ENCODE measurements around the gene LZTS3.

Gene LZTS3

GRCh38 chr20:3167738-3168078 is 5.6 kb downstream of the LZTS3 start:
- WGBS, 2 experiments: 57 to 59% methylated on average over 25 of the region's 25 CpGs
- Histone ChIP-seq H3K9me3 (ENCODE audit: control insufficient read depth, low read length) (no peaks in the 10 kb centered on the region), H3K27ac (ENCODE audit: insufficient read depth, low read depth, low read length, poor library complexity, severe bottlenecking) (no peak overlapping the region), H3K4me3 (ENCODE audit: insufficient read depth, low read depth, low read length) (no peak overlapping the region), H3K36me3 (ENCODE audit: control insufficient read depth, insufficient read depth, low read length) (no peaks in the 10 kb centered on the region), H3K27me3 (ENCODE audit: control insufficient read depth, insufficient read depth, low read length, poor library complexity, severe bottlenecking) (peaks cover 26% of the 10 kb centered on the region), H3K4me1 (ENCODE audit: control insufficient read depth, insufficient read depth, low read length) (peaks cover 15% of the 10 kb centered on the region)

GRCh38 chr20:3166913-3167342 is 6.4 kb downstream of the LZTS3 start:
- 92 to 93% methylated on average over 16 of the region's 16 CpGs for WGBS, 2 experiments
- peaks cover 7% of the 10 kb centered on the region for H3K4me1 ChIP-seq (ENCODE audit: control insufficient read depth, insufficient read depth, low read length)
- H3K27me3 ChIP-seq (ENCODE audit: control insufficient read depth, insufficient read depth, low read length, poor library complexity, severe bottlenecking): peaks cover 26% of the 10 kb centered on the region
- H3K4me3 ChIP-seq (ENCODE audit: insufficient read depth, low read depth, low read length): no peak overlapping the region
- H3K9me3 ChIP-seq (ENCODE audit: control insufficient read depth, low read length): no peaks in the 10 kb centered on the region
- no peak overlapping the region for H3K27ac ChIP-seq (ENCODE audit: insufficient read depth, low read depth, low read length, poor library complexity, severe bottlenecking)
- no peaks in the 10 kb centered on the region for H3K36me3 ChIP-seq (ENCODE audit: control insufficient read depth, insufficient read depth, low read length)

DNA sequence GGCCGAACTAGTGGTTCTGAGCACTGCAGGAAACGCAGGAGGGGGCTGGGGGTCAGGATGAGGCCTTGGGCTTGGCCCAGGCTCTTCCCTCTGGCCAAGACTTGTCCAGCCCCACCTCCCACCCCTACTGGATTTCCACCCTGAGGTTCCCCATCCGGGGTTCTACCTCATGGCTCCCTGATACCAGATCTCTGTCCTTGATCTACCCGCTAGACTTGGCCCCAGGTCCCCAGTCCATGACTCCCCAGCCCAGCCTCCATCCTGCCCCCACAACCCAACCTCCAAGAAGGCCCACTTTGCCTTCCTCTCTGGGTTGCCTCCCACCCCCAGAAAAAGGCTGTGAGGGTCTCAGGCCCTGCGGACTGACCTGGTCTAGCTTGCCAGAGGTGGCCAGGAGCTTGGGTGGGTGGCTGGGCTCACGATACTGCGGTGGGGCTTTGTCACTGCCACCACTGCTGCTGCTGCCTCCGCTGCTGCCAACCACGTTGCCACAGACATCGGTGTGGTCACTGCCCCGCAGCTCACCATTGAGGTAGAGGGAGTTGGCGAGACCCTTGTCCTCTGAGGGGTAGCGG is 6.9 kb downstream of the LZTS3 start:
- Histone ChIP-seq H3K27ac (ENCODE audit: insufficient read depth, low read depth, low read length, poor library complexity, severe bottlenecking) (no peak overlapping the region), H3K9me3 (ENCODE audit: control insufficient read depth, low read length) (no peaks in the 10 kb centered on the region), H3K36me3 (ENCODE audit: control insufficient read depth, insufficient read depth, low read length) (no peaks in the 10 kb centered on the region), H3K4me1 (ENCODE audit: control insufficient read depth, insufficient read depth, low read length) (peaks cover 2% of the 10 kb centered on the region), H3K27me3 (ENCODE audit: control insufficient read depth, insufficient read depth, low read length, poor library complexity, severe bottlenecking) (peaks cover 26% of the 10 kb centered on the region), H3K4me3 (ENCODE audit: insufficient read depth, low read depth, low read length) (no peak overlapping the region)
- whole genome bisulfite sequencing, 2 experiments: 96% methylated on average over 13 of the region's 13 CpGs

GRCh38 chr20:3165473-3166337 is 7.6 kb downstream of the LZTS3 start:
- Histone ChIP-seq H3K9me3 (ENCODE audit: control insufficient read depth, low read length) (no peaks in the 10 kb centered on the region), H3K4me1 (ENCODE audit: control insufficient read depth, insufficient read depth, low read length) (no peaks in the 10 kb centered on the region), H3K36me3 (ENCODE audit: control insufficient read depth, insufficient read depth, low read length) (no peaks in the 10 kb centered on the region), H3K27ac (ENCODE audit: insufficient read depth, low read depth, low read length, poor library complexity, severe bottlenecking) (no peak overlapping the region), H3K4me3 (ENCODE audit: insufficient read depth, low read depth, low read length) (no peak overlapping the region), H3K27me3 (ENCODE audit: control insufficient read depth, insufficient read depth, low read length, poor library complexity, severe bottlenecking) (peaks cover 26% of the 10 kb centered on the region)
- 94% methylated on average over 45 of the region's 45 CpGs for WGBS, 2 experiments

- no peaks in the 10 kb centered on the region for H3K4me1 ChIP-seq (ENCODE audit: control insufficient read depth, insufficient read depth, low read length)
- no peaks in the 10 kb centered on the region for H3K9me3 ChIP-seq (ENCODE audit: control insufficient read depth, low read length)
- 94 to 95% methylated on average over 41 of the region's 41 CpGs for WGBS, 2 experiments
- H3K4me3 ChIP-seq (ENCODE audit: insufficient read depth, low read depth, low read length): no peak overlapping the region
- no peaks in the 10 kb centered on the region for H3K36me3 ChIP-seq (ENCODE audit: control insufficient read depth, insufficient read depth, low read length)
- no peak overlapping the region for H3K27ac ChIP-seq (ENCODE audit: insufficient read depth, low read depth, low read length, poor library complexity, severe bottlenecking)
- peaks cover 26% of the 10 kb centered on the region for H3K27me3 ChIP-seq (ENCODE audit: control insufficient read depth, insufficient read depth, low read length, poor library complexity, severe bottlenecking)
These were observed 8.5 kb downstream of the LZTS3 start for GRCh38 chr20:3164763-3165410.

- Histone ChIP-seq H3K27me3 (ENCODE audit: control insufficient read depth, insufficient read depth, low read length, poor library complexity, severe bottlenecking) (peaks cover 21% of the 10 kb centered on the region), H3K9me3 (ENCODE audit: control insufficient read depth, low read length) (no peaks in the 10 kb centered on the region), H3K4me1 (ENCODE audit: control insufficient read depth, insufficient read depth, low read length) (no peaks in the 10 kb centered on the region), H3K27ac (ENCODE audit: insufficient read depth, low read depth, low read length, poor library complexity, severe bottlenecking) (no peak overlapping the region), H3K36me3 (ENCODE audit: control insufficient read depth, insufficient read depth, low read length) (no peaks in the 10 kb centered on the region), H3K4me3 (ENCODE audit: insufficient read depth, low read depth, low read length) (no peak overlapping the region)
- 94 to 95% methylated on average over 32 of the region's 32 CpGs for WGBS, 2 experiments
These were observed 9.1 kb downstream of the LZTS3 start for GRCh38 chr20:3164043-3164762.

- H3K36me3 ChIP-seq (ENCODE audit: control insufficient read depth, insufficient read depth, low read length): no peaks in the 10 kb centered on the region
- H3K4me1 ChIP-seq (ENCODE audit: control insufficient read depth, insufficient read depth, low read length): peaks cover 4% of the 10 kb centered on the region
- peaks cover 13% of the 10 kb centered on the region for H3K27me3 ChIP-seq (ENCODE audit: control insufficient read depth, insufficient read depth, low read length, poor library complexity, severe bottlenecking)
- H3K4me3 ChIP-seq (ENCODE audit: insufficient read depth, low read depth, low read length): no peak overlapping the region
- no peaks in the 10 kb centered on the region for H3K9me3 ChIP-seq (ENCODE audit: control insufficient read depth, low read length)
- 94% methylated on average over 14 of the region's 14 CpGs for WGBS, 2 experiments
- no peak overlapping the region for H3K27ac ChIP-seq (ENCODE audit: insufficient read depth, low read depth, low read length, poor library complexity, severe bottlenecking)
These were observed 10.0 kb downstream of the LZTS3 start for GRCh38 chr20:3163099-3164042.

DNA sequence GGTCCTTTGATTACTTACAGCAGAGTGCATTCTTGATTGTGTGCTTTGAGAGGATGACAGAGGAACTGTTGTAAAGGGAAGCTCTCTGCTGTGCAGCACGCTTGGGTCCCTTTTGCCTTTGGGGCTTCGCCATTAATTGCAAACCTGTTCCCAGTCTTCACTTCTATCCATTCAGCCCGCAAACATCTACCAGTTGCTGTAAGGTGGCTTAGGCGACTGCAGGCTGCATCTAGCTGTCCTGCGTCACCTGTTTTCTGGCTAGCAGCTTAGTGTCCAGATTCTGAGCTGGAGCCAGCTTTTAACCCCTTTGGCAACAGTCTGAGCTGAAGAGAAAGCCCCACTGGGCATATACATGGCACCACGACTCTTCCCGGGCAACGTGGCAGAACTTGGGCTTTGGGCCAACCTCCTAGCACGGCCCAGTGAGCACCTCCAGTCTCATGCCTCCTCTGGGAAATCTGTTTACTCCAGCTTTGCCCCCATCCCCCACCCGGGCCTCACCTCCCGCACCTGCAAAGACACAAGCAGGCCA is 11.2 kb downstream of the LZTS3 start:
- H3K36me3 ChIP-seq (ENCODE audit: control insufficient read depth, insufficient read depth, low read length): no peaks in the 10 kb centered on the region
- WGBS, 2 experiments: 89% methylated on average over 11 of the region's 11 CpGs
- no peak overlapping the region for H3K4me3 ChIP-seq (ENCODE audit: insufficient read depth, low read depth, low read length)
- no peak overlapping the region for H3K27ac ChIP-seq (ENCODE audit: insufficient read depth, low read depth, low read length, poor library complexity, severe bottlenecking)
- H3K27me3 ChIP-seq (ENCODE audit: control insufficient read depth, insufficient read depth, low read length, poor library complexity, severe bottlenecking): peaks cover under 1% of the 10 kb centered on the region
- H3K9me3 ChIP-seq (ENCODE audit: control insufficient read depth, low read length): no peaks in the 10 kb centered on the region
- peaks cover 10% of the 10 kb centered on the region for H3K4me1 ChIP-seq (ENCODE audit: control insufficient read depth, insufficient read depth, low read length)

- no peaks in the 10 kb centered on the region for H3K27me3 ChIP-seq (ENCODE audit: control insufficient read depth, insufficient read depth, low read length, poor library complexity, severe bottlenecking)
- H3K4me1 ChIP-seq (ENCODE audit: control insufficient read depth, insufficient read depth, low read length): peaks cover 10% of the 10 kb centered on the region
- H3K4me3 ChIP-seq (ENCODE audit: insufficient read depth, low read depth, low read length): no peak overlapping the region
- no peak overlapping the region for H3K27ac ChIP-seq (ENCODE audit: insufficient read depth, low read depth, low read length, poor library complexity, severe bottlenecking)
- H3K36me3 ChIP-seq (ENCODE audit: control insufficient read depth, insufficient read depth, low read length): no peaks in the 10 kb centered on the region
- no peaks in the 10 kb centered on the region for H3K9me3 ChIP-seq (ENCODE audit: control insufficient read depth, low read length)
- WGBS, 2 experiments: 80 to 82% methylated on average over 5 of the region's 5 CpGs
These were observed 11.9 kb downstream of the LZTS3 start for GRCh38 chr20:3161316-3162079.

All from ectodermal cell (in vitro differentiated cells).